Body of pancreas (tissue), 4 donors: Measurements from ENCODE around the gene KRT1.

Experiments used
- CTCF ChIP-seq, 7 experiments: fragments of 450-650 bp in 4 of 7; fragments of 200-600 bp in 3 of 7; sonication (generic) in 3 of 7; IDR thresholded peaks; one replicate each; pipeline ENCODE4 v1.5.1; 2016 to 2019; ENCODE audit warnings: antibody characterized with exemption in 7 of 7
- POLR2A ChIP-seq, 3 donors: fragments of 450-650 bp; IDR thresholded peaks; one replicate each; pipeline ENCODE4 v1.6.1; 2016; ENCODE audit warnings: antibody characterized with exemption in 3 of 3, mild to moderate bottlenecking in 2 of 3

GRCh38 chr12:52714887-52715281 is 34.7 kb upstream of the KRT1 start:
- TF ChIP-seq CTCF (IDR thresholded peaks at IDR 0.05) (no peak), POLR2A (IDR thresholded peaks at IDR 0.05) (no peak)
